ENCODE data around the gene SOBP. TPM values are rescaled to one million over a fixed set of nuclear protein-coding genes. Genes with fewer than 3 reads are reported as not detected.

The SOBP gene
- total RNA-seq, 2 donors from 2014 or later, result 0.06 TPM; not detected in 1

- no peaks in the 10 kb centered on the region for H3K36me3 Mint-ChIP-seq (ENCODE audit: low read depth)
- H3K9me3 Mint-ChIP-seq, result no peaks in the 10 kb centered on the region
- no peak overlapping the region for H3K4me3 Mint-ChIP-seq
- H3K4me1 Mint-ChIP-seq, result no peaks in the 10 kb centered on the region
- H3K27ac Mint-ChIP-seq, result no peak overlapping the region
- H3K27me3 Mint-ChIP-seq, result peaks cover 8% of the 10 kb centered on the region
- ATAC-seq (replicated peaks), result no peak
Measured at GRCh38 chr6:107655864-107656263, 165.9 kb downstream of the SOBP start.

GRCh38 chr6:107656401-107656800 lies 166.5 kb downstream of the SOBP start:
- ATAC-seq (replicated peaks), result no peak
- H3K4me1 Mint-ChIP-seq, result no peaks in the 10 kb centered on the region
- H3K4me3 Mint-ChIP-seq, result no peak overlapping the region
- H3K9me3 Mint-ChIP-seq, result no peaks in the 10 kb centered on the region
- no peaks in the 10 kb centered on the region for H3K36me3 Mint-ChIP-seq (ENCODE audit: low read depth)
- H3K27me3 Mint-ChIP-seq, result peaks cover 8% of the 10 kb centered on the region
- H3K27ac Mint-ChIP-seq, result no peak overlapping the region

- Mint-ChIP-seq H3K36me3 (ENCODE audit: low read depth) (no peaks in the 10 kb centered on the region), H3K4me1 (no peaks in the 10 kb centered on the region), H3K4me3 (no peak overlapping the region), H3K9me3 (no peaks in the 10 kb centered on the region), H3K27me3 (peaks cover 8% of the 10 kb centered on the region), H3K27ac (no peak overlapping the region)
- no peak for ATAC-seq (replicated peaks)
Measured at GRCh38 chr6:107656883-107657282, 167.0 kb downstream of the SOBP start.

DNA sequence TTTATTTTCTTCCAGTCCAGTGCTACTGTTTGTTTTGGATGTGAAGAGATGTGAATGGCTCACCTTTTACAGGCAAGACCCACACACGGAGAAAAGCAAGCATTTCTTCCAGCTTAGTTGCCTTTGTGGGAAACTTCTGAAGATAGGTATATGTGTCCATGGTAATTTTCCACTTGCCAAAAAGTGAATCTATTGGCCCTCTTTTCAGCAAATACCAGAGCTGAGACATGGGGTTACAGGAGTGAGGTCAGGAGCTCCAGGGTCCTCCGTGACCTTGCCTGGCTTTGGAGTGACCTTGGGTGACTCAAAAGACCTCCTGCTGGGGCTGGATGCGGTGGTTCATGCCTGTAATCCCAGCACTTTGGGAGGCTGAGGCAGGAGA lies 167.4 kb downstream of the SOBP start:
- no peaks in the 10 kb centered on the region for H3K4me1 Mint-ChIP-seq
- H3K27ac Mint-ChIP-seq, result no peak overlapping the region
- H3K36me3 Mint-ChIP-seq (ENCODE audit: low read depth), result no peaks in the 10 kb centered on the region
- peaks cover 8% of the 10 kb centered on the region for H3K27me3 Mint-ChIP-seq
- ATAC-seq (replicated peaks), result no peak
- no peaks in the 10 kb centered on the region for H3K9me3 Mint-ChIP-seq
- peak overlapping the region; percentile 52 for H3K4me3 Mint-ChIP-seq

DNA sequence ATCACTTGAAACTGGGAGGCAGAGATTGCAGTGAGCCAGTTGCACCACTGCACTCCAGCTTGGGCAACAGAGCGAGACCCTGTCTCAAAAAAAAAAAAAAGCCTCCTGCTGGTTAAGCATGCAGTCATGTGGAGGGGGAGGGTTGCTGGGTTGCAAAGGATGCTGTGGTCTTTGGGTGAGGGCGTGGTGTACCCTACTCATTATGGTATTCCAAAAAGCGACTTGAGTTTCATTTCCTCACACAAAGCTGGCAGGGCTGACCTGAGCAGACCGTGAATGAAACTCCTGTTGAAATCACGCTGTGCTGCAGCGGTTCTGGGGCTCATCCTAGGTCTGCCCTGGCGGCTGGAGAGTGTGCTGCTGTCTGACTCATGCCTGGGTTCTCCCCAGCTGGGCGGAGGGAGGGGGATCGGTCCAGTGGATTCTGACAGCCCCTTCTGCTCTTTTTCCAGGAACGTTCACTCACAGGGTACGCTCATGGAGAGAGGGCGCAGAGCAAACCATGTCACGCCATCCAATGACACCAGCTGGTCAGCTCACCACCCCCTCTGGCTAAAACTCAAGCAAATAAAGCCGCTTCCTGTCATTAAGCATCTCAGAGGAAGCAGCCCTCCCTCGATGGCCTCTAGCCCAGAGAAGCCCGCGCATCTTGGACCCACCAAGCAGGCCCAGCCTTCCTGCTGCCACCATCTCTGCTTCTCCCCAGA lies 168.0 kb downstream of the SOBP start:
- Mint-ChIP-seq H3K9me3 (no peaks in the 10 kb centered on the region), H3K4me1 (no peaks in the 10 kb centered on the region), H3K36me3 (ENCODE audit: low read depth) (no peaks in the 10 kb centered on the region), H3K27me3 (peaks cover 10% of the 10 kb centered on the region), H3K27ac (no peak overlapping the region), H3K4me3 (peak overlapping the region; percentile 52)
- ATAC-seq (replicated peaks), result peak; percentile 98

- Mint-ChIP-seq H3K36me3 (ENCODE audit: low read depth) (no peaks in the 10 kb centered on the region), H3K4me1 (no peaks in the 10 kb centered on the region), H3K27ac (no peak overlapping the region), H3K4me3 (no peak overlapping the region), H3K27me3 (peaks cover 17% of the 10 kb centered on the region), H3K9me3 (no peaks in the 10 kb centered on the region)
- ATAC-seq (replicated peaks), result no peak
Measured at GRCh38 chr6:107658920-107659865, 169.3 kb downstream of the SOBP start.

- H3K4me1 Mint-ChIP-seq, result no peaks in the 10 kb centered on the region
- H3K4me3 Mint-ChIP-seq, result no peak overlapping the region
- no peak overlapping the region for H3K27ac Mint-ChIP-seq
- no peak for ATAC-seq (replicated peaks)
- H3K9me3 Mint-ChIP-seq, result no peaks in the 10 kb centered on the region
- no peaks in the 10 kb centered on the region for H3K36me3 Mint-ChIP-seq (ENCODE audit: low read depth)
- peaks cover 10% of the 10 kb centered on the region for H3K27me3 Mint-ChIP-seq
Measured at GRCh38 chr6:107660839-107661238, 170.9 kb downstream of the SOBP start.

GRCh38 chr6:107661291-107661690 lies 171.4 kb downstream of the SOBP start:
- Mint-ChIP-seq H3K36me3 (ENCODE audit: low read depth) (no peaks in the 10 kb centered on the region), H3K27me3 (peaks cover 10% of the 10 kb centered on the region), H3K4me3 (no peak overlapping the region), H3K4me1 (no peaks in the 10 kb centered on the region), H3K27ac (no peak overlapping the region), H3K9me3 (no peaks in the 10 kb centered on the region)
- no peak for ATAC-seq (replicated peaks)

DNA sequence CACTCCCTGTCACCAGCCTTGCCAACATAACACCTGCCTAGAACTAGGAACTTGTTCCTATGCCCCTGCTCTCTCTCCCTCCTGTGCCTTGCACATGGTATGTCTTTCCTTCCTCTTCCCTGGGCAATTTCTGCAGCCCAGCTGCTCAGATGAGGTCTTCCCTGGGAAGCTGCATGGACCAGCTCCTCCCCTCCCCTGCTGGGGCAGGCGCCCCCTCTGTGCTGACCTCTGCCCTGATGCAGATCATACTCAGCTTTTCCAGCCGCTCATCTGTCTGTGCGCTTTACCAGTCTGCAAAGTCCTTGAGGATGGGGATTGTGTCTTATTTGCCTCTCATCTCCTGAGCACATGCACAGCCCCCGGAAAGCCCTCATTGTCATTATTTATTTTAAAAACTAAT lies 172.4 kb downstream of the SOBP start:
- no peak overlapping the region for H3K27ac Mint-ChIP-seq
- no peaks in the 10 kb centered on the region for H3K36me3 Mint-ChIP-seq (ENCODE audit: low read depth)
- H3K9me3 Mint-ChIP-seq, result no peaks in the 10 kb centered on the region
- H3K4me1 Mint-ChIP-seq, result no peaks in the 10 kb centered on the region
- H3K27me3 Mint-ChIP-seq, result peaks cover 10% of the 10 kb centered on the region
- H3K4me3 Mint-ChIP-seq, result no peak overlapping the region
- ATAC-seq (replicated peaks), result no peak

DNA sequence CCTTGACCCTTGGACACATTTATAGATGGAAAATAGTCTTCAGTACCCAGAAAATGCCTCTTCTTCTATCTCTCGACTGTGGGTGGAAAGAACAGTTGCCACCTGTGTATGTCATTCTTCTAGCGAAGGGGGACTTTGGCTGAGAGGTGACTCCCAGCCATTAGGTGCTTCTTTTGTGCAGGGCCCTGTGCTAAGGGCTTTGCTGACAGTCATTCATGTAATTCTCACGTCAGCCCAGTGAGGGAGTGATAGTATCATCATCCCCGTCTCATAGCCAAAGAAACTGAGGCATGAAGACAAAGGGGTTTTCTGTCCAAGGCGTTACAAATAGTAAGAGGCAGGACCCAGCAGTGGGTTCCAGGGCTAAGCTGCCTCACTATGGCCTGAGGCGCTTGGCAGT lies 173.4 kb downstream of the SOBP start:
- Mint-ChIP-seq H3K27me3 (peaks cover 10% of the 10 kb centered on the region), H3K4me3 (no peak overlapping the region), H3K27ac (no peak overlapping the region), H3K4me1 (no peaks in the 10 kb centered on the region), H3K36me3 (ENCODE audit: low read depth) (no peaks in the 10 kb centered on the region), H3K9me3 (no peaks in the 10 kb centered on the region)
- peak; percentile 19 for ATAC-seq (replicated peaks)

- no peak for ATAC-seq (replicated peaks)
- Mint-ChIP-seq H3K9me3 (no peaks in the 10 kb centered on the region), H3K4me3 (no peak overlapping the region), H3K36me3 (ENCODE audit: low read depth) (no peaks in the 10 kb centered on the region), H3K27me3 (peaks cover 10% of the 10 kb centered on the region), H3K27ac (no peak overlapping the region), H3K4me1 (peaks cover 10% of the 10 kb centered on the region)
Measured at GRCh38 chr6:107665382-107665781, 175.5 kb downstream of the SOBP start.

DNA sequence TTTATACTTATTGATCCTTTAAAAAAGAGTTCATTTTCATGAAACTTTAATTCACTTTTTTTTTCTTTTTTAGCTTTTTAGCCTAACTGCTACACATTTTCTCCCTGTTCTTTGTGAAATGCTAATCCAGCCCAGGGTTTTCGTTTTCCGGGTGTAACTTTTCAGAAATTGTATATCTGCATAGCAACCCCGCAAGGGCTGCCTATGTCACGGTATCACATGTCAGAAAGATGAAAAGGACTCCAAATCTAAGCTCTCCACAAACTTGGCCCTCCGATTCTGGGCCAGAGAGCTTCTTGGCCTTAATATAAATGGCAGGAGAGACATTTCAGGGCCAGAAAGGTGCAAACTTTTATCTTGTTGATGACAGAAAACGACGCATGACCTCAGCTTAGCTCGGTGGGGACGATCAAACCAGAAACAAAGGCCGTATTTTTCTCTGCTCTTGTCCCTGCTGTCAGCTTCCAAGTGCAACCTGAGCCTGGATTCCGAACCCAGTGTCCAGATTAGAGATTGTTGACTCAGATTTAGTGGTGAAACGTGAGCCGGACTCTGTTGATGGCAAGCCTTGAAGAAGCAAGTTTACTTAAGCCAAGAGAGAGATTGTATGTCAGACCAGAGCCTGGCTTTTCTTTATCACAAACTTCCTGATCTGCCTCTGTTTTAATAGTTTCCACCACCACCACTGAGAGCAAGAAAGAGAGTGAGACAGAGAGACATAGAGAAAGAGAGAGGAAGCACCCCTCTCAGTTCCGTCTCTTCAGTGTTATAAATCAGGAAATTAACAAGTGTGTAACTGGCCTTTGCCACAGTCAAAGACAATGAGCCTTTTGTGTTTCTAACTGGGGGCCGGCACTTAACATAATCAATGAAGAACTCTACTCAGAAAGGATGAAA lies 176.4 kb downstream of the SOBP start:
- peaks cover 10% of the 10 kb centered on the region for H3K27me3 Mint-ChIP-seq
- no peaks in the 10 kb centered on the region for H3K9me3 Mint-ChIP-seq
- peaks cover 16% of the 10 kb centered on the region for H3K4me1 Mint-ChIP-seq
- no peak overlapping the region for H3K27ac Mint-ChIP-seq
- H3K4me3 Mint-ChIP-seq, result no peak overlapping the region
- no peak for ATAC-seq (replicated peaks)
- no peaks in the 10 kb centered on the region for H3K36me3 Mint-ChIP-seq (ENCODE audit: low read depth)

DNA sequence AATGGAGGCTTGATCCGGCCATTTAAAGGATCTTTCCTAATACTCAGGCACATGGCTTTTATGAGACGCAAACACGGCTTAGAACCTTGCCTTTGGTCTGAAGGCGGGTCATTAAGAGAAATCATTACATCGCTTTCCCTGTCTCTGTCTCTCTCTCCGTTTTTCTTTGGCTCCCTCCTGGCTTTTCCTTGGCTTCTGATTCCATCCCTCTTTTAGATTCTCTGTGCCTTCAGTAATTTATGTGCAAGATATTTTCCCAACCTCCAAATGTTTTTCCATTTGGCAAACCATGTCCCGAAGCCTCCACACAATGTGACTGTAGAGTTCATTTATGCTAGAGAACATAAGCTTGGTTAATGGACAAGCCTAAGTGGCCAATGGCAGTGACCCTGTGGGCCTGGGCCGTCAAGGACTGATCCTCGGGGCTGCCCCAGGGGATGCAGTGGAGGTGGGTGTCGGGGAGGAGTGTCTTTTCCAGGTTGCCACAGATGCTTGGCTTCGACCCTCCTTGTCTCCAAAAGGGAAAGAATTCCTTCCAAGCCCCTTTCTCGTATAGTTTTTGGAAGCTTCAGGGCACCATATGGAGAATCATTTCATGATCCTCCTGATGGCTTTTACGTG lies 177.2 kb downstream of the SOBP start:
- Mint-ChIP-seq H3K9me3 (no peaks in the 10 kb centered on the region), H3K36me3 (ENCODE audit: low read depth) (no peaks in the 10 kb centered on the region), H3K27me3 (peaks cover 10% of the 10 kb centered on the region), H3K4me3 (no peak overlapping the region), H3K4me1 (peaks cover 16% of the 10 kb centered on the region), H3K27ac (no peak overlapping the region)
- ATAC-seq (replicated peaks), result no peak

GRCh38 chr6:107667790-107668189 lies 177.9 kb downstream of the SOBP start:
- no peaks in the 10 kb centered on the region for H3K36me3 Mint-ChIP-seq (ENCODE audit: low read depth)
- no peak overlapping the region for H3K27ac Mint-ChIP-seq
- H3K9me3 Mint-ChIP-seq, result no peaks in the 10 kb centered on the region
- peaks cover 16% of the 10 kb centered on the region for H3K4me1 Mint-ChIP-seq
- peaks cover 9% of the 10 kb centered on the region for H3K27me3 Mint-ChIP-seq
- no peak for ATAC-seq (replicated peaks)
- H3K4me3 Mint-ChIP-seq, result no peak overlapping the region
